GM12801 (cell line): Measurements from ENCODE around the gene MPRIP.

Experiments used
- TF ChIP-seq, protein P1 (sequence below): IDR thresholded peaks from one replicate; pipeline ENCODE4 v1.5.1; 2011; ENCODE audit warnings: control low read depth; ENCODE audit not compliant: insufficient read length; ENCODE audit errors: extremely low read depth

MPRIP gene

GRCh38 chr17:17096438-17097178, 54.4 kb downstream of the MPRIP start:
- TF ChIP-seq, protein P1, sequence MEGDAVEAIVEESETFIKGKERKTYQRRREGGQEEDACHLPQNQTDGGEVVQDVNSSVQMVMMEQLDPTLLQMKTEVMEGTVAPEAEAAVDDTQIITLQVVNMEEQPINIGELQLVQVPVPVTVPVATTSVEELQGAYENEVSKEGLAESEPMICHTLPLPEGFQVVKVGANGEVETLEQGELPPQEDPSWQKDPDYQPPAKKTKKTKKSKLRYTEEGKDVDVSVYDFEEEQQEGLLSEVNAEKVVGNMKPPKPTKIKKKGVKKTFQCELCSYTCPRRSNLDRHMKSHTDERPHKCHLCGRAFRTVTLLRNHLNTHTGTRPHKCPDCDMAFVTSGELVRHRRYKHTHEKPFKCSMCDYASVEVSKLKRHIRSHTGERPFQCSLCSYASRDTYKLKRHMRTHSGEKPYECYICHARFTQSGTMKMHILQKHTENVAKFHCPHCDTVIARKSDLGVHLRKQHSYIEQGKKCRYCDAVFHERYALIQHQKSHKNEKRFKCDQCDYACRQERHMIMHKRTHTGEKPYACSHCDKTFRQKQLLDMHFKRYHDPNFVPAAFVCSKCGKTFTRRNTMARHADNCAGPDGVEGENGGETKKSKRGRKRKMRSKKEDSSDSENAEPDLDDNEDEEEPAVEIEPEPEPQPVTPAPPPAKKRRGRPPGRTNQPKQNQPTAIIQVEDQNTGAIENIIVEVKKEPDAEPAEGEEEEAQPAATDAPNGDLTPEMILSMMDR = no peak

GRCh38 chr17:17097763-17098345, 55.6 kb downstream of the MPRIP start:
- TF ChIP-seq, protein P1 = no peak

- TF ChIP-seq, protein P1 = no peak
These were observed 56.4 kb downstream of the MPRIP start for GRCh38 chr17:17098551-17099179.

DNA sequence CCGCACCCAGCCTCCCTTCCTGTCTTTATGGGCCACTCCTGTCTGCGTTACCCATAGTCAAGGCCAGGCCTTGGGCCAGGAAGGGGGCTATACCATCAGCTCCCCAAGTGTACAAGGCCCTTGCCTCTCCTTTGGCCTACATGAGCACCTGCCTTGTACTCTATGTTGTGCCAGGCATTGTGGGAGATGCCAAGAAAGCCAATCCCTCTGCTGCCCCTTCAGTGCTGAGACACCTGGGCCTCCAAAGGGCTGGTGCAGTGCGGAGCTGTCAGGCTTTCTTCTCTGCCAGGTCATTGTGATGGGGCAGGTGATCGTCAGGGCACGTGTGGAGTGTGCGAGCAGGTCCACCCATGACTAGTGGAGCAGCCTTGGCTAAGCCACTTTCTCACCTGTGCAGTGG, 59.9 kb downstream of the MPRIP start:
- TF ChIP-seq, protein P1 = no peak

- TF ChIP-seq, protein P1 = no peak
These were observed 60.9 kb downstream of the MPRIP start for GRCh38 chr17:17103160-17103559.

- TF ChIP-seq, protein P1 = no peak
These were observed 61.8 kb downstream of the MPRIP start for GRCh38 chr17:17104036-17104435.

DNA sequence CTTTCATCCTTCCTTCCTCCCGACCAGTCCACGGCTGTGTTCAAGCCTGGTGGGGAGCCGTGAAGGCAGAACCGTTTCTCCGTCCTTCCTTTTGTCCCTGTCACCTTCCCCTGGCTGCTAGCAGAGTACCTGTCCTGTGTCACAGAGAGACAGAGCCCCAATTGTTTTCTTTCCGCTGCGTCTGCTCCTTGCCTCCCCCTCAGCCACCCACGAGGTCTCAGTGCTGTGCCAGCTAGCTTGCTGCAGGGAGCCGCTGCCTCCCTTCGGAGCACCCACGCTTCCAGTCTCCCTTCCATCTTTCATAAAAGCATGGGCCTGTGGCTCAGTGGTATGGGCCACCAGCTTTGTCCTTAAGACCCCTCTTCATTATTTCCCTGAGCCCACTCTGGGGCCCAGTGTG, 62.2 kb downstream of the MPRIP start:
- TF ChIP-seq, protein P1 = no peak
